ENCODE data around the gene ZMYND8.

ZMYND8 gene

DNA sequence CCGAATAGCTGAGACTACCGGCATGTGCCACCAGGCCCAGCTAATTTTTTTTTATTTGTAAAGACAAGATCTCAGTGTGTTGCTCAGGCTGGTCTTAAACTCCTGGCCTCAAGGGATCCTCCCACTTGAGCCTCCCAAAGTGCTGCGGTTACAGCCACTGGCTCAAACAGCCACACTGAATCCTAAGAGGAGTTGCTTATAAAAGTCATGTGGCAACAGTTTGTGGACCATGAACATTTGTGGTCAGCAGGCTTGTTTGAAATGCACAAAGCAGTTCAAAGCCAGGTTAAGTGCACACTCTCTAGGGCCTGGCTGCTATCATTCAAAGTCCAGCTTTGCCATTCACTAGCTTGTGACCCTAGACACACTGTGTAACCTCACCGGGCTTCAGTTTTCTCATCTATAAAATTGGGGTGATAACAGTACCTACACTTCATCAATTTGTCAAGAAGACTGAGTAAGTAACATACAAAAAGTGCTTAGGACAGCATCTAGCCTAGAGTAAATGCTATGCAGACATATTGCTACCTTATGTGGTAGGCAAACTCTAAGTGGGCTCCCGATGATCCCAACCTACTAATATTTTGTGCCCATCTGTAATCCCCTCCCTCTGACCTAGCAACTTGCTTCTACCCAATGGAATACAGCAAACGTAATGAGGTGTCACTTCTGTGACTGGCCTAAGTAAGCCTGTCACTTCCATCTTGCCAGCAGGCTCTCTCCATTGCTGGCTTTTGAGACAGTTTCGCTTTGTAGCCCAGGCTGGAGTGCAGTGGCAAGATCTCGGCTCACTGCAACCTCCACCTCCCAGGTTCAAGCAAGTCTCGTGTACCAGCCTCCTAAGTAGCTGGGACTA, 122.9 kb downstream of the ZMYND8 start:
- DNase-seq (ENCODE audit: low read depth): peak; percentile 53
- TF ChIP-seq, protein P1, sequence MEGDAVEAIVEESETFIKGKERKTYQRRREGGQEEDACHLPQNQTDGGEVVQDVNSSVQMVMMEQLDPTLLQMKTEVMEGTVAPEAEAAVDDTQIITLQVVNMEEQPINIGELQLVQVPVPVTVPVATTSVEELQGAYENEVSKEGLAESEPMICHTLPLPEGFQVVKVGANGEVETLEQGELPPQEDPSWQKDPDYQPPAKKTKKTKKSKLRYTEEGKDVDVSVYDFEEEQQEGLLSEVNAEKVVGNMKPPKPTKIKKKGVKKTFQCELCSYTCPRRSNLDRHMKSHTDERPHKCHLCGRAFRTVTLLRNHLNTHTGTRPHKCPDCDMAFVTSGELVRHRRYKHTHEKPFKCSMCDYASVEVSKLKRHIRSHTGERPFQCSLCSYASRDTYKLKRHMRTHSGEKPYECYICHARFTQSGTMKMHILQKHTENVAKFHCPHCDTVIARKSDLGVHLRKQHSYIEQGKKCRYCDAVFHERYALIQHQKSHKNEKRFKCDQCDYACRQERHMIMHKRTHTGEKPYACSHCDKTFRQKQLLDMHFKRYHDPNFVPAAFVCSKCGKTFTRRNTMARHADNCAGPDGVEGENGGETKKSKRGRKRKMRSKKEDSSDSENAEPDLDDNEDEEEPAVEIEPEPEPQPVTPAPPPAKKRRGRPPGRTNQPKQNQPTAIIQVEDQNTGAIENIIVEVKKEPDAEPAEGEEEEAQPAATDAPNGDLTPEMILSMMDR (conservative IDR thresholded peaks at IDR 0.05; ENCODE audit: low read depth, low read length): no peak
- H3K4me3 ChIP-seq (ENCODE audit: low read depth, low read length): no peak overlapping the region

DNA sequence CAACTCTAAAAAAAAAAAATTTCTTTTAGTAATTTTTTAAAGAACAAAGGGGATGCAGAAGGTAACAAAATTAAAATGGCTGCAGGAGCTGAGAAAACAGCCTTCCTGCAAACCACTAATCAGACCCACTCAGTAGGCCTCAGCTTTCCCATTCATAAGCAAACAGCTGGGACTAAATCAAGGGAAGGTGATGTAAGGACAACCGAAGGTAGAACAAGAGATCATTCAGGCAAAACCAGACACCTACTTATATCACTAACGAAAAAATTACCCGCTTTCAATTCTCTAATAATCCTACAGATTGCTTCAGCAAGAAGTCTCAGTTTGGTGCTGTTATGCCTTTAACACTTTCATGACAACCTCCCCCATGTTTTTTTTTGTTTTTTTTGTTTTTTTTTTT, 124.0 kb downstream of the ZMYND8 start:
- TF ChIP-seq, protein P1 (conservative IDR thresholded peaks at IDR 0.05; ENCODE audit: low read depth, low read length): no peak
- no peak overlapping the region for H3K4me3 ChIP-seq (ENCODE audit: low read depth, low read length)

DNA sequence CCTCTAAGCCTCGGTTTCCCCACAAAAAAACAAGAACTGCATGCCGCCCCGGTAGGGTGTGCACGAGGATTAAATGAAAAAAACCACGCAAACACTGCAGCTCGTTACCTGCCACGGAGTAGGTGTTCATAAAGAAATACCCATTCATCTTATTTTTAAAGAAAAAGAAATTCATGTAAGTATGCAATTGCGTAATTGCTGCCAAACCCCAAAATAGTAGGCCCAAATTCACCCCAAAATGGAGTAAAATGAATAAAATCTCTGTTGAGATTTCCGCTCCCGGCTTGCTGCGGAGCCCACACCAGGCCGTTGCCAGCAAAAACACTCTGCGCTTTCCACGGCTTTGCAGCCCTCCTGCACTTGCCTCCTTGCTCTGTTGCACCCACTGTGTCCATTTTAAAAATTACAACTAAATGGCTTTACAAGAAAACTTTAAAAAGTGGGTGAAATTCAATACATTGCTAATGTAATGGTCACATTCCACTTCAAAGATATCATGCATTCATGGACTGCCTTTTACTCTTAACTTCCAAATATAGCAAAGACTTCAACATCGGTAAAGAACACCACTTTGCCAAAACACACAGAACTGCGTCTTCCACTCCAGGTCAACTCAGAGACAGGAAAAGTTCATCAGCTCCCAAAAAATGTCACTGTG, 125.0 kb downstream of the ZMYND8 start:
- TF ChIP-seq, protein P1 (conservative IDR thresholded peaks at IDR 0.05; ENCODE audit: low read depth, low read length): peak; percentile 58
- peak; percentile 89 for DNase-seq (ENCODE audit: low read depth)
- H3K4me3 ChIP-seq (ENCODE audit: low read depth, low read length): no peak overlapping the region

More for the DNA sequence above, 124.0 kb downstream of the ZMYND8 start:
- DNase-seq (ENCODE audit: low read depth): no peak

DNA sequence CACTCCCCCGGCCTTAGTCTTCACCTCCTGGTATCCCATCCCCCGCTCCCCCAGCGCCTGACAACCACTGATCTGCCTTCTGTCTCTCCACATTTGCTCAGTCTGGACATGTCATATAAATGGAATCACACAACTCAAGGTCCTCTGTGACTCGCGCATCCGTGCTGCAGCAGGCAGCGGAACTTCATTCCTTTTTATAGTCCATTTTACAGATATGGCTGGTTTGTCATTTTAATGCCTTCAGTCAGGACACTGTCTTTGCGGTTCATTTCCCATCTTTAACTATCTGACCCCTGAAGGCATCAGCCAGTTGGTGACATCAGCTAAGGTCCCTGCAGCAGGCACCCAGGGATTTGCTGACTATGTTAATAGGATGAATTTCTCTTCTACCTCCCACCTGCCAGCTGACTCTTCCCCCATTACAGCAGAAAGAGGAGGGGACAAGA, 125.7 kb downstream of the ZMYND8 start:
- H3K4me3 ChIP-seq (ENCODE audit: low read depth, low read length): no peak overlapping the region
- no peak for DNase-seq (ENCODE audit: low read depth)
- TF ChIP-seq, protein P1 (conservative IDR thresholded peaks at IDR 0.05; ENCODE audit: low read depth, low read length): no peak

DNA sequence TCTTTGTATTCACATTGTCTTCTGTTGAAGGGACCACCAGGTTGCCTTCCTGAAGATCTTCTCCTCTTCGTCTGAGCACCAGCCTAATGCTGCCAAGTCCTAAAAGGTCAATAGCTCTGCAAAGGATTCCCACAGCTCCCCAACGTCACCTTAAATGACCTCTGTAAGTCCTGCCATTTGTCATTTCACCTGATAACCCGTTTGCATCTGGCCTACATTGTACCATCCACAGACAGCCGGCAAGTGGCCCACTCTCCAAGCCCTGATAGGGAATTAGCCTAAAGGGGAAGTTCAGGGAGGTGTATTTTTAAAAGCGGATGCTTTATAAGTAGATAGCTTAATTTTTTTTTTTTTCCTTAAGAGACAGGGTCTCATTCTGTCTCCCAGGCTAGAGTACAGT, 127.8 kb downstream of the ZMYND8 start:
- no peak for DNase-seq (ENCODE audit: low read depth)
- H3K4me3 ChIP-seq (ENCODE audit: low read depth, low read length): no peak overlapping the region
- TF ChIP-seq, protein P1 (conservative IDR thresholded peaks at IDR 0.05; ENCODE audit: low read depth, low read length): no peak

DNA sequence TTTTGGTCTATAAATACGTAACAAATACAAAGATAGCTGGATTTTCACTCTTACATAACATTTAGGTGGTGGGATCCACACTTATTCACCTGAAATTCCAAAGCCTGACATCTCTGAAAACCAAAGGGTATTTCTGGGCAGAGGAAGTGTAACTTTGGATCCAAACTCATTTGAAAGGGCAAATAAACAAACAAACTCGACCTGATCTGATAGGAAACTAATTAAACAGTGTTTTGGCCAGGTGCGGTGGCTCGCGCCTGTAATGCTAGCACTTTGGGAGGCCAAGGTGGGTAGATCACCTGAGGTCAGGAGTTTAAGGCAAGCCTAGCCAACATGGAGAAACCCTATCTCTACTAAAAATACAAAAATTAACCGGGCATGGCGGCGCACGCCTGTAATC, 128.9 kb downstream of the ZMYND8 start:
- DNase-seq (ENCODE audit: low read depth): no peak
- TF ChIP-seq, protein P1 (conservative IDR thresholded peaks at IDR 0.05; ENCODE audit: low read depth, low read length): no peak
- H3K4me3 ChIP-seq (ENCODE audit: low read depth, low read length): no peak overlapping the region

All from choroid plexus epithelial cell (primary cell).